Measurements from ENCODE around the gene RAB14.

The RAB14 gene

DNA sequence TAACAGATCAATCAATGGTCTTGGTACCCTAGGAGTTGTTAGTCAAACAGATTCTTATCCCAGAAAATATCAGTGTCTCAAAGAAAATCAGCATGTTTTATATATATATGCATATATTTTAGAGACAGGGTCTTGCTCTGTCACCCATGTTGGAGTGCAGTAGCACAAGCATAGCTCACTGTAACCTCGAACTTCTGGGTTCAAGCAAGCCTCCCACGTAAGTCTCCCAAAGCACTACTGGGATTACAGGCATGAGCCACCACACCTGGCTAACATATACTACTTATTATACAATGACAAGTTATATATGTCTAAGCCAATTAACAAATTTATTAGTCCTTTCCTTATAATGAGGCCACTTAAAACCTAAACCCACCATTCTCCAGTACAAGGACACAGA lies 10.4 kb downstream of the RAB14 start:
- H3K27me3 ChIP-seq (ENCODE audit: low read depth, low read length): no peaks in the 10 kb centered on the region
- H3K4me2 ChIP-seq (ENCODE audit: low read length): no peak overlapping the region
- H3K4me3 ChIP-seq (ENCODE audit: low read length): no peak overlapping the region
- no peak overlapping the region for H3K9ac ChIP-seq (ENCODE audit: low read length)
- peaks cover 16% of the 10 kb centered on the region for H3K4me1 ChIP-seq (ENCODE audit: low read length)
- no peak overlapping the region for H2AFZ ChIP-seq (ENCODE audit: low read depth, low read length)
- H3K36me3 ChIP-seq (replicated peaks; ENCODE audit: low read depth, low read length): peaks cover 12% of the 10 kb centered on the region
- peaks cover 57% of the 10 kb centered on the region for H4K20me1 ChIP-seq (ENCODE audit: insufficient read depth, low read length)
- H3K27ac ChIP-seq (ENCODE audit: low read length): no peak overlapping the region
- peaks cover 90% of the 10 kb centered on the region for H3K79me2 ChIP-seq (ENCODE audit: low read length)
- TF ChIP-seq CTCF (IDR thresholded peaks at IDR 0.05; ENCODE audit: low read depth, low read length) (no peak), EZH2phosphoT487 (IDR thresholded peaks at IDR 0.05; ENCODE audit: low read depth) (no peak)
- H3K9me3 ChIP-seq (ENCODE audit: insufficient read depth, low read length): no peaks in the 10 kb centered on the region

GRCh38 chr9:121189660-121190059 lies 12.0 kb downstream of the RAB14 start:
- peaks cover 25% of the 10 kb centered on the region for H3K36me3 ChIP-seq (replicated peaks; ENCODE audit: low read depth, low read length)
- H3K79me2 ChIP-seq (ENCODE audit: low read length): peaks cover 88% of the 10 kb centered on the region
- TF ChIP-seq CTCF (IDR thresholded peaks at IDR 0.05; ENCODE audit: low read depth, low read length): no peak
- TF ChIP-seq EZH2phosphoT487 (IDR thresholded peaks at IDR 0.05; ENCODE audit: low read depth): no peak
- H3K9ac ChIP-seq (ENCODE audit: low read length): no peak overlapping the region
- H3K27me3 ChIP-seq (ENCODE audit: low read depth, low read length): no peaks in the 10 kb centered on the region
- H4K20me1 ChIP-seq (ENCODE audit: insufficient read depth, low read length): peaks cover 49% of the 10 kb centered on the region
- no peak overlapping the region for H3K27ac ChIP-seq (ENCODE audit: low read length)
- H3K4me1 ChIP-seq (ENCODE audit: low read length): peaks cover 2% of the 10 kb centered on the region
- no peak overlapping the region for H2AFZ ChIP-seq (ENCODE audit: low read depth, low read length)
- H3K4me3 ChIP-seq (ENCODE audit: low read length): no peak overlapping the region
- H3K4me2 ChIP-seq (ENCODE audit: low read length): no peak overlapping the region
- no peaks in the 10 kb centered on the region for H3K9me3 ChIP-seq (ENCODE audit: insufficient read depth, low read length)

- TF ChIP-seq CTCF (IDR thresholded peaks at IDR 0.05; ENCODE audit: low read depth, low read length): no peak
- TF ChIP-seq EZH2phosphoT487 (IDR thresholded peaks at IDR 0.05; ENCODE audit: low read depth): no peak
- Histone ChIP-seq H3K4me2 (ENCODE audit: low read length) (no peak overlapping the region), H3K36me3 (replicated peaks; ENCODE audit: low read depth, low read length) (peaks cover 25% of the 10 kb centered on the region), H3K9ac (ENCODE audit: low read length) (no peak overlapping the region), H4K20me1 (ENCODE audit: insufficient read depth, low read length) (peaks cover 43% of the 10 kb centered on the region), H3K27ac (ENCODE audit: low read length) (no peak overlapping the region), H2AFZ (ENCODE audit: low read depth, low read length) (no peak overlapping the region), H3K4me3 (ENCODE audit: low read length) (no peak overlapping the region), H3K79me2 (ENCODE audit: low read length) (peaks cover 87% of the 10 kb centered on the region), H3K27me3 (ENCODE audit: low read depth, low read length) (no peaks in the 10 kb centered on the region), H3K4me1 (ENCODE audit: low read length) (no peaks in the 10 kb centered on the region), H3K9me3 (ENCODE audit: insufficient read depth, low read length) (no peaks in the 10 kb centered on the region)
These were observed 12.7 kb downstream of the RAB14 start for GRCh38 chr9:121189006-121189405.

GRCh38 chr9:121187636-121188305 lies 13.9 kb downstream of the RAB14 start:
- no peak overlapping the region for H3K9ac ChIP-seq (ENCODE audit: low read length)
- no peak overlapping the region for H3K27ac ChIP-seq (ENCODE audit: low read length)
- no peak for TF ChIP-seq EZH2phosphoT487 (IDR thresholded peaks at IDR 0.05; ENCODE audit: low read depth)
- TF ChIP-seq CTCF (IDR thresholded peaks at IDR 0.05; ENCODE audit: low read depth, low read length): no peak
- peaks cover 25% of the 10 kb centered on the region for H3K36me3 ChIP-seq (replicated peaks; ENCODE audit: low read depth, low read length)
- no peak overlapping the region for H3K4me3 ChIP-seq (ENCODE audit: low read length)
- H3K4me2 ChIP-seq (ENCODE audit: low read length): no peak overlapping the region
- peaks cover 8% of the 10 kb centered on the region for H3K4me1 ChIP-seq (ENCODE audit: low read length)
- peaks cover 31% of the 10 kb centered on the region for H4K20me1 ChIP-seq (ENCODE audit: insufficient read depth, low read length)
- no peaks in the 10 kb centered on the region for H3K9me3 ChIP-seq (ENCODE audit: insufficient read depth, low read length)
- peaks cover 79% of the 10 kb centered on the region for H3K79me2 ChIP-seq (ENCODE audit: low read length)
- H3K27me3 ChIP-seq (ENCODE audit: low read depth, low read length): no peaks in the 10 kb centered on the region
- no peak overlapping the region for H2AFZ ChIP-seq (ENCODE audit: low read depth, low read length)

Measured in OCI-LY3 (cell line).